ENCODE results near the gene HDAC4.

DNA sequence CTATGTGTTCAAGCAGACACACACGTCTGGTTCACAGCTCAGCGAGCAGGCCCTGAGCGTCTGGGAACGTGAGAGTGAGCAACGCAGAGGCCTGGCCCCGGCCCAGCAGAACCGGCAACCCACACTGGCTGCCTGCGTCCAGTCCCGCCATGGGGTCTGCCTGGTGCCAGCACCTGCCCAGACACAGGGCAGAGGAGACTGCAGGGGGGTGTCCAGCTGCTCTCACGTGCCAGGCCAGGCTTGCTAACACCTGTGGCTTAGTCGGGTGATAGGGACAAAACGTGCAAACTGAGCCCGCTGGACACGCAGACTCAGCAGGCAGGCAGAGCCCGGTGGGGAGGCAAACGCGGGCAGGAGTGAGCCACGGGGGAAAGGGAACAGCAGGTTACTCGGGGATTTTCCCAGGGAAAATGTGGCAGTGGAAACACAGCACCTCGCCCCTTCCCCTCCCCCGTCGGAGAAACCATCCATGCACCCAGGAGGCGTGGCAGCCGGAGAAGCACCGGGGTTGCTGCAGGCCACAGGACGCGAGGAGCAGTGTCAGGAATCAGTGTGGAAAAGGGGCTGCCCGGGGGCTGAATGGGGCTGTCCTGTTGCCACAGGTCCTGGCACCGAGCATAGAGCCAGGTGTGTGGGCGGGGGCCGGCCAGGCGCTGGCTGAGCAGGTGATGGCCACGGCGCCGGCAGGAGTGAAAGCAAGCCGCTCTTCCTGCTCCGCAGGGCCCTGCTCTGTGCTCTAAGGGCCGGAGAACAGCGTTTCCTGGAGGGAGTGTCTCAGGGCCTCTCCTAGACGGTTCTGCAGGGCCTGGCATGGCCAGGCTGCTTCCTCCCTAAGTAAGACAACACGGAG, 154.7 kb downstream of the HDAC4 start:
- TF ChIP-seq PRDM1 (tag by site-specific recombination; IDR thresholded peaks at IDR 0.05) (no peak), ZNF24 (tag by site-specific recombination; IDR thresholded peaks at IDR 0.05) (no peak), CTCF (tag by site-specific recombination; IDR thresholded peaks at IDR 0.05) (no peak), PRDM4 (tag by site-specific recombination; IDR thresholded peaks at IDR 0.05) (no peak), ZBTB1 (tag by site-specific recombination; IDR thresholded peaks at IDR 0.05) (no peak), ZSCAN18 (tag by site-specific recombination; IDR thresholded peaks at IDR 0.05) (no peak), ZNF639 (tag by site-specific recombination; IDR thresholded peaks at IDR 0.05) (no peak), GLI2 (tag by site-specific recombination; IDR thresholded peaks at IDR 0.05; ENCODE audit: borderline replicate concordance, low read depth) (no peak)
